Fibroblast of mammary gland (primary cell): Measurements from ENCODE around the gene COL27A1.

ENCODE experiments used
- DNase-seq: peaks from one replicate; pipeline ENCODE4 v3.0.0-alpha.2; 2010; ENCODE audit warnings: low read depth
- H3K4me3 ChIP-seq: 2 replicates; pipeline ENCODE4 v1.5.1; 2011; ENCODE audit warnings: low read depth, mild to moderate bottlenecking, low read length, moderate library complexity; ENCODE audit not compliant: control insufficient read depth
- TF ChIP-seq, protein P1 (sequence below): conservative IDR thresholded peaks from 2 replicates; pipeline ENCODE4 v1.5.1; 2011; ENCODE audit warnings: low read depth, low read length, inconsistent platforms; ENCODE audit not compliant: control insufficient read depth, insufficient read depth

The COL27A1 gene

DNA sequence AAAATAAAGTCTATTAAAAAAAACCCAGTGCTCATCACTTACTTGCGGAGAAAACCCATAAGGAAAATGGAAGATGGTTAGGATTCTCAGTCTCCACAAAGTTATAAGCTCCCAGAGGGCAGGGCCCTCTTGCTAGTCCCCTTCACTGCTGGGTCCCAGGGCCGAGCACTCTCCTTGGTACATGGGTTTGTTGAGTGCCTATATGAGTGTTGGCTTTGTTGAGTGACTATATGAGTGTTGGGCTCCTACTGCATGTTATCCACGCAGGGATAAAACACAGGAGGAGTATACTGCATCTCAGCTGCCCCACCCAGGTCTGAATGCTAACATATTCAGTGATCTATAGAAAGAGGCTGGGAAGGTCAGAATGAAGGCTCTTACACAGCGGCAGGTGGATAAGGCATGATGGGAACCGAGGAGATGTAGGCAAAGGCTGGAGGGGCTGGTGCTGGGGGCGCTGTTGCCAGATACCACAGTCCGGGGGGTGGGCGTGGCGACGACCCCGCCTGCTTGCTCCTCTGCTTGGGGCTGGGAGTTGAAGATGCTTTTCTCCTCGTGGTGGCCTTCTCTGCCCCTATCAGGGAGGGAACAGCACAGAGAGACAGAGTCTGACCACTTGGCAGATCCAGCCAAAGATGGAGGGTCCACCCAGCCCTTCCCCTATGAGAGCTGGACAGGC lies 186.0 kb downstream of the COL27A1 start:
- no peak for DNase-seq
- H3K4me3 ChIP-seq, result no peak overlapping the region
- TF ChIP-seq, protein P1, sequence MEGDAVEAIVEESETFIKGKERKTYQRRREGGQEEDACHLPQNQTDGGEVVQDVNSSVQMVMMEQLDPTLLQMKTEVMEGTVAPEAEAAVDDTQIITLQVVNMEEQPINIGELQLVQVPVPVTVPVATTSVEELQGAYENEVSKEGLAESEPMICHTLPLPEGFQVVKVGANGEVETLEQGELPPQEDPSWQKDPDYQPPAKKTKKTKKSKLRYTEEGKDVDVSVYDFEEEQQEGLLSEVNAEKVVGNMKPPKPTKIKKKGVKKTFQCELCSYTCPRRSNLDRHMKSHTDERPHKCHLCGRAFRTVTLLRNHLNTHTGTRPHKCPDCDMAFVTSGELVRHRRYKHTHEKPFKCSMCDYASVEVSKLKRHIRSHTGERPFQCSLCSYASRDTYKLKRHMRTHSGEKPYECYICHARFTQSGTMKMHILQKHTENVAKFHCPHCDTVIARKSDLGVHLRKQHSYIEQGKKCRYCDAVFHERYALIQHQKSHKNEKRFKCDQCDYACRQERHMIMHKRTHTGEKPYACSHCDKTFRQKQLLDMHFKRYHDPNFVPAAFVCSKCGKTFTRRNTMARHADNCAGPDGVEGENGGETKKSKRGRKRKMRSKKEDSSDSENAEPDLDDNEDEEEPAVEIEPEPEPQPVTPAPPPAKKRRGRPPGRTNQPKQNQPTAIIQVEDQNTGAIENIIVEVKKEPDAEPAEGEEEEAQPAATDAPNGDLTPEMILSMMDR, result no peak

DNA sequence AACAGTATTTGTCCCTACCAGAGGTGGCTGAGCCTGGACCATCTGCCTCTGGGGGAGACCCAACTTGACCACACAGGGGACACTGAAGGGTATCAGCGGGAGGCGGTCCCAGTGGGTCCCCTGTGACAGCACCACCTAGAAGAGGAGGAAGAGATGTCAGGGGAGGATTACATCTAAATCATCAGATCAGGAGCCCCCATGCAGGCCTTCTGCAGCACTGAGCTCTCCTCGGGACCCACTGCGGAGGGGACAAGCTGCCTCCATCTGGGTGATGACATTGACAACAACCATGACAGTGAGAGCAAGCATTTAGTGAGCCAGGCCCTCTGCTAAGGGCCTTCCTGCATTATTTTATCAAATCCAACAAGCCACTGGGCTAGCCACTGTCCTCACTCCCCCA lies 186.7 kb downstream of the COL27A1 start:
- no peak for DNase-seq
- H3K4me3 ChIP-seq, result no peak overlapping the region
- TF ChIP-seq, protein P1, result no peak

DNA sequence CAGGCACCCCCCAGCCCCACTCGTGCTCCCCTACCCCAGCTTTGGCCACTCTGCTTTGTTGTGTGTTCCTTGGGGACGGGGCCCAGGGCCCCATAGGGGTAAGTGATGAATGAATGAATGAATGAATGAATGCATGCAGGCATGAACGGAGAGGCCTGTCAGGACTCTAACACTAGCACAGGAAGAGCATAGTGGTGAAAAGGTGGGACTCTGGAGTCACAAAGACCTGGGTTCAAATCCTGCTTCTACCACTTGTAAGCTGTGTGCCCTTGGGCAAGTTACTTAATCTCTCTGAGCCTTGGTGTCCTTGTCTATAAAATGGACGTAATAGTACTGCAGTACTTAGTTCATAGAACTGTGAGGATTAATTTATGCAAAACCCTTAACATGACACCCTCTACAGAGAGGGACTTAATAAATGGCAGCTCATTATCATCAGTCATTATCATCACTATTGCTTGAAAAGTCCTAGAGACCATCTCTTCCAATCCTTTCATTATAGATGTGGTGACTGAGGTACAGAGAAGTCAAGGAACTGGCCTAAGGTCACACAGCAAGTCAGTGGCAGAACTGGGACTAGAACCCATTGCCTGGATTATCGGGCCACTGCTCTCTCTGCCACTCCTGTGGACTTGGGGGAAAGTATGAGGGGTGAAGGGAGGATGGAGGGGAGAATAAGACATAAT lies 187.6 kb downstream of the COL27A1 start:
- no peak for DNase-seq
- H3K4me3 ChIP-seq, result no peak overlapping the region
- TF ChIP-seq, protein P1, result no peak

DNA sequence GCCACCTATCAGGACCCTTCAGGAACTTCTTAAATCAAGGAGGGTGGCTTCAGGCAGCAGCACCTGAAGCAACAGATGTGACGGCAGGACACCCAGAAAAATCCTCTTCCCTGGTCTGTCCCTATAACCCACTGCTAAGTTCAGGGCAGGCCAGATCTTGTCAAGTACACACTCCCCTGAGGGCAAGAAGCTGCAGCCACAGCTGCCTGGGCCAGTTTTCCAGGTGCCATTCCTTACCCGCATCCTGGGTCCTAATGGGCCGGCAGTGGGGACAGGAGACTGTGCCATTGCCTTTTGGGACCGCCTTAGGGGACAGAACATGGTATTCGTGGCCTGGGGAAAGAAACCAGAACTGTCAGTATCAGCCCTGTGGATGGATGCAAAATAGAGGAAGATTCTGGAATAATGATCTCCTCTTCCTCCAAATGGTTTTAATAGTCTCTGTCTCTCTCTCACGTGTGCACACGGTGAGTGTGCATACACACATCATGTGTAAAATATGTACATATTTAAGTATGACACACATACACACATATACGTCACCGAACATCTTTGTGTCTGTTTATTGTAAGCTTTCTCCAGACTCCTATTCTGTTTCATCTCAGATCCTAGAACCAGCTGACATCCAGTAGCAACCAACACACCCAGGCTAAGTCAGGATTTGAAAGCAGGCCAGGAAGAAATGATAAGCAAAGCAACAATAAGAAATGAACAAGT lies 188.3 kb downstream of the COL27A1 start:
- peak; percentile 32 for DNase-seq
- H3K4me3 ChIP-seq, result no peak overlapping the region
- TF ChIP-seq, protein P1, result no peak

DNA sequence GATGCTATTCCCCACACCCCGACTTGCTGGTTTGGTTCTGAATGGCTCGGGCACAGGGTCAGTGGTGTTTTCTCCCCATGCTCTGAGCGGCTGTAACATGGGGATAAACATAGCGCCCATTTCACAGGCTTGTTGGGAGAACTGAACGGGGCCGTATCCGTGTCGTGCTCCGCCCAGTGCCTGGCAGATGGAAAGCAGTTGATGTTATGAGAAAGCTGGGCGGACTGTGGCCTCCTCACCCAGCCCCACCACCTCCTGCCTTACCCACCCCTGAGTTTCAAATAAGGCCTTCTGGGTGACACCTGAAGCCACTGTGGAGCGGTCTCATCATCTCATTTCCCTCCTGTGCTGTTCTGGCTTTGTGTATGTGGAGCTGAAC lies 188.8 kb downstream of the COL27A1 start:
- no peak overlapping the region for H3K4me3 ChIP-seq
- DNase-seq, result no peak
- TF ChIP-seq, protein P1, result no peak

DNA sequence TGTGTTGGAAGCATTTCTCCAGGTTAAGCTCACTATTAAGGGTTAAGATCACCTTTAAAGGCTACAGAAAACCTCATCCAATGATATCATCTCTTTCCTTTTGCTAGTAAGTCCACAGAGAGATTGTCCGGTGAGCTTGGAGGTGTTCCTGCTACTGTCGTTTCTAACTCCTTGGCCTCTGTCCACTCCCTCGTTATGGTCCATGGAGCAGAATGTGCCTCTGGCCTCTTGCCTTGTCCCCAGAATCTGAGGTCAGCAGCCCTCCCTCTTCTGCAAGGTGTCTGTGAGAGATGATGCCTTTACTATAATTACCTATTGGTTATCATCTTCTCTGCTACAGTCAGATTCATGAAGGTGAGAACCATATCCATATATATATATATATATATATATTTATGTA lies 189.4 kb downstream of the COL27A1 start:
- no peak for DNase-seq
- H3K4me3 ChIP-seq, result no peak overlapping the region
- TF ChIP-seq, protein P1, result no peak
